ENCODE data around the gene MFSD1. TPM values are rescaled to one million over a fixed set of nuclear protein-coding genes. Genes with fewer than 3 reads are reported as not detected.

The MFSD1 gene
- total and polyA plus RNA-seq, 9 of the 15 experiments (the other 6 are each of a cell fraction or from before 2014, with no cell fraction given) = 8.7 to 49.5 (median 28.6) TPM

DNA sequence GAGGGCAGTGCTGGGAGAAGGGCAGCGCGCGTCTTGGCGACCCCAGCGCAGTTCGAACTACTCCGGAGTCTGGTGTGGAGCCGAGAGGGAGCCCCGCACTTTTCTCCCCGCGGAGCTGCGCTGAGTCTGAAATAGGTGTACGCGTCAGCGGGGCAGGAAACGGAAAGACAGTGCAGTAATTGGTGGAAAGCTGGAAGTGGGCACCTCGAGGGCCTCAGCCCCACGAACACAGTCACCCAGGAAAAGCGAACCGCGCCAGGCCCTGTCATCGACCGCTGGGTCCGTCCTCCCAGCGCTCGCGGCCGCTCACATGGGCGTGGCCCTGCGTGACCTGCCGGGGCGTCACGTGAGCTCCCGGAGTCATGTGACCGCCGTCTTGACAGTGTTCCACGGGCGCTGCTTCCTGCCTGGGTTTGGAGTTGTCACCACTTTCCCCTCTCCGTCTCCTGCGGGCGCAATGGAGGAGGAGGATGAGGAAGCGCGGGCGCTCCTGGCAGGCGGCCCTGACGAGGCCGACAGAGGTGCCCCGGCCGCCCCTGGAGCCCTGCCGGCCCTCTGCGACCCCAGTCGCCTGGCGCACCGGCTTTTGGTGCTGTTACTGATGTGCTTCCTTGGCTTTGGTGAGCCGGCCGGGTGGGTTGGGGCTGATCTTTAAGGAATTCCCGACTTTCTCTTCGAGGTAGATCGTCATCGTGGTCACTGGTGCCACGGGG is at the start of gene MFSD1 (continued):
- TF ChIP-seq TFE3 (CRISPR knock-in tag; IDR thresholded peaks at IDR 0.05) (peak; percentile 99), ZNF584 (CRISPR knock-in tag; IDR thresholded peaks at IDR 0.05; ENCODE audit: low read depth) (no peak), CCNT2 (IDR thresholded peaks at IDR 0.05; ENCODE audit: borderline replicate concordance, extremely low read depth, insufficient read length, low read depth, low read length) (peak; percentile 85), TAF9B (IDR thresholded peaks at IDR 0.05; ENCODE audit: partially characterized antibody) (peak; percentile 61), E2F8 (IDR thresholded peaks at IDR 0.05; ENCODE audit: low read depth, partially characterized antibody) (peak; percentile 35), ZNF121 (CRISPR knock-in tag; conservative IDR thresholded peaks at IDR 0.05) (no peak), ZBTB11 (CRISPR knock-in tag; IDR thresholded peaks at IDR 0.05) (peak in 1 of 3 experiments; percentile 52; a peak in 2 of 6 replicates), CREB1 (IDR thresholded peaks at IDR 0.05) (peak; percentile 54), CREB1 (CRISPR knock-in tag; IDR thresholded peaks at IDR 0.05) (peak; percentile 35; the same call in 1 of the 2 replicates), CBX3 (IDR thresholded peaks at IDR 0.05; ENCODE audit: borderline replicate concordance in 1 of 2, low read length in 2 of 2) (peak in 1 of 2 experiments; percentile 43; a peak in 1 of 3 replicates), POLR2G (IDR thresholded peaks at IDR 0.05; ENCODE audit: low read depth, low read length) (peak; percentile 90)
- TF ChIP-seq, protein P1, sequence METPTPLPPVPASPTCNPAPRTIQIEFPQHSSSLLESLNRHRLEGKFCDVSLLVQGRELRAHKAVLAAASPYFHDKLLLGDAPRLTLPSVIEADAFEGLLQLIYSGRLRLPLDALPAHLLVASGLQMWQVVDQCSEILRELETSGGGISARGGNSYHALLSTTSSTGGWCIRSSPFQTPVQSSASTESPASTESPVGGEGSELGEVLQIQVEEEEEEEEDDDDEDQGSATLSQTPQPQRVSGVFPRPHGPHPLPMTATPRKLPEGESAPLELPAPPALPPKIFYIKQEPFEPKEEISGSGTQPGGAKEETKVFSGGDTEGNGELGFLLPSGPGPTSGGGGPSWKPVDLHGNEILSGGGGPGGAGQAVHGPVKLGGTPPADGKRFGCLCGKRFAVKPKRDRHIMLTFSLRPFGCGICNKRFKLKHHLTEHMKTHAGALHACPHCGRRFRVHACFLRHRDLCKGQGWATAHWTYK (CRISPR knock-in tag; IDR thresholded peaks at IDR 0.05) = 0 out of 2 replicates have a peak, but pooled peaks have one; percentile 6
- TF ChIP-seq, protein P2, sequence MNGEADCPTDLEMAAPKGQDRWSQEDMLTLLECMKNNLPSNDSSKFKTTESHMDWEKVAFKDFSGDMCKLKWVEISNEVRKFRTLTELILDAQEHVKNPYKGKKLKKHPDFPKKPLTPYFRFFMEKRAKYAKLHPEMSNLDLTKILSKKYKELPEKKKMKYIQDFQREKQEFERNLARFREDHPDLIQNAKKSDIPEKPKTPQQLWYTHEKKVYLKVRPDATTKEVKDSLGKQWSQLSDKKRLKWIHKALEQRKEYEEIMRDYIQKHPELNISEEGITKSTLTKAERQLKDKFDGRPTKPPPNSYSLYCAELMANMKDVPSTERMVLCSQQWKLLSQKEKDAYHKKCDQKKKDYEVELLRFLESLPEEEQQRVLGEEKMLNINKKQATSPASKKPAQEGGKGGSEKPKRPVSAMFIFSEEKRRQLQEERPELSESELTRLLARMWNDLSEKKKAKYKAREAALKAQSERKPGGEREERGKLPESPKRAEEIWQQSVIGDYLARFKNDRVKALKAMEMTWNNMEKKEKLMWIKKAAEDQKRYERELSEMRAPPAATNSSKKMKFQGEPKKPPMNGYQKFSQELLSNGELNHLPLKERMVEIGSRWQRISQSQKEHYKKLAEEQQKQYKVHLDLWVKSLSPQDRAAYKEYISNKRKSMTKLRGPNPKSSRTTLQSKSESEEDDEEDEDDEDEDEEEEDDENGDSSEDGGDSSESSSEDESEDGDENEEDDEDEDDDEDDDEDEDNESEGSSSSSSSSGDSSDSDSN (IDR thresholded peaks at IDR 0.05; ENCODE audit: borderline replicate concordance in 1 of 2, low read depth in 2 of 2, low read length in 2 of 2) = no peak

Data from K562 (cell line).